C4-2B (cell line): ENCODE measurements around the gene R3HDM4.

Source experiments
- ZFX ChIP-seq: fragments of 450-650 bp; IDR thresholded peaks from 2 replicates; pipeline ENCODE4 v1.6.1; 2017
- TF ChIP-seq, protein P1 (sequence below): fragments of 450-650 bp; conservative IDR thresholded peaks from 2 replicates; pipeline ENCODE4 v1.5.1; 2017; ENCODE audit warnings: mild to moderate bottlenecking

DNA sequence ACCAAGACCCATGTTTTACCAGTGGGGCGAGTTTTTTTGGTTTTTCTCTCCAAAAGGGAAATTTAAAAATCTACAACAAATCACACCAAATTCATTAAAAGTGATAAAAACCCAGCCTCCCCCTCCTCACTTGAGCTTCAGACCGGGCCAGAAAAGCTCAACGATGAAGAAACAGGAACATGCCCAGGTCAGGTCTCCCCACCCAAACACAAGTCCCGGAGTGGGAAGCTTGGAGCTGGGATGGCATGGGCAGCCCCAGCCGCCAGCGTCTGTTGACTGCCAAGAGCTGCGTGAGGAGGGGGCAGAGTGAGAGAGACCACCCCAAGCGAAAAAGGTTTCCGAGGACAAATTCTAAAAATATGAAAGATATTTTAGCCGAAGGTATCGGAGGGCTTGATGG lies 16.0 kb downstream of the R3HDM4 start:
- TF ChIP-seq, protein P1, sequence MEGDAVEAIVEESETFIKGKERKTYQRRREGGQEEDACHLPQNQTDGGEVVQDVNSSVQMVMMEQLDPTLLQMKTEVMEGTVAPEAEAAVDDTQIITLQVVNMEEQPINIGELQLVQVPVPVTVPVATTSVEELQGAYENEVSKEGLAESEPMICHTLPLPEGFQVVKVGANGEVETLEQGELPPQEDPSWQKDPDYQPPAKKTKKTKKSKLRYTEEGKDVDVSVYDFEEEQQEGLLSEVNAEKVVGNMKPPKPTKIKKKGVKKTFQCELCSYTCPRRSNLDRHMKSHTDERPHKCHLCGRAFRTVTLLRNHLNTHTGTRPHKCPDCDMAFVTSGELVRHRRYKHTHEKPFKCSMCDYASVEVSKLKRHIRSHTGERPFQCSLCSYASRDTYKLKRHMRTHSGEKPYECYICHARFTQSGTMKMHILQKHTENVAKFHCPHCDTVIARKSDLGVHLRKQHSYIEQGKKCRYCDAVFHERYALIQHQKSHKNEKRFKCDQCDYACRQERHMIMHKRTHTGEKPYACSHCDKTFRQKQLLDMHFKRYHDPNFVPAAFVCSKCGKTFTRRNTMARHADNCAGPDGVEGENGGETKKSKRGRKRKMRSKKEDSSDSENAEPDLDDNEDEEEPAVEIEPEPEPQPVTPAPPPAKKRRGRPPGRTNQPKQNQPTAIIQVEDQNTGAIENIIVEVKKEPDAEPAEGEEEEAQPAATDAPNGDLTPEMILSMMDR: no peak
- no peak for TF ChIP-seq ZFX
